Measurements from ENCODE around the gene HIF1A.

DNA sequence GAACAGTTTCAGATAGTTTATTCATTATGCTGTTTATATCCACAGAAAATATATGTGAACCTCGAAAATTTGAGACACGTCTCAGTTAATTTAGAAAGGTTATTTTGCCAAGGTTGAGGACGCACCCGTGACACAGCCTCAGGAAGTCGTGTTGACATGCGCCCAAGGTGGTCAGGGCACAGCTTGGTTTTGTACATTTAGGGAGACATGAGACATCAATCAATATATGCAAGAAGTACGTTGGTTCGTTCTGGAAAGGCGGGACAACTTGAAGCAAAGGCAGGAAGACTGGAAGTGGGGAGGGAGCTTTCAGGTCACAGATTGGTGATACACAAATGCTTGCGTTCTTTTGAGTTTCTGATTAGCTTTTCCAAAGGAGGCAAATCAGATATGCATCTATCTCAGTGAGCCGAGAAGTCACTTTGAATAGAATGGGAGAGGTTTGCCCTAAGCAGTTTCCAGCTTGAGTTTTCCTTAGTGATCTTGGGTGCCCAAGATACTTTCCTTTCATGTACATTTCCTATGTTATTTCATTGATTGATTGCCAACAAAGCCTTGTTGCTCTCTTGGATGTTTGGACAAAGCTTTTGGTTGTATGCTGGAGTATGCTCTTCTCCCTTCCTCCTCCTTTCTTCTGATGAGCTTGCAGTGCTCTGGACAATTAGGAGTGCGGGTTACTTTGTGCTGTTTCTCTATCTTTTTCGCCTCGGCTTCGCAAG, 70.1 kb downstream of the HIF1A start:
- no peak for TF ChIP-seq MYC (IDR thresholded peaks at IDR 0.05; ENCODE audit: insufficient read depth, insufficient read length, insufficient replicate concordance, low read length, severe bottlenecking)
- no peak for TF ChIP-seq KDM1A (IDR thresholded peaks at IDR 0.05; ENCODE audit: borderline replicate concordance)
- no peak for TF ChIP-seq SIX5 (IDR thresholded peaks at IDR 0.05; ENCODE audit: low read depth, low read length, severe bottlenecking)
- TF ChIP-seq, protein P1, sequence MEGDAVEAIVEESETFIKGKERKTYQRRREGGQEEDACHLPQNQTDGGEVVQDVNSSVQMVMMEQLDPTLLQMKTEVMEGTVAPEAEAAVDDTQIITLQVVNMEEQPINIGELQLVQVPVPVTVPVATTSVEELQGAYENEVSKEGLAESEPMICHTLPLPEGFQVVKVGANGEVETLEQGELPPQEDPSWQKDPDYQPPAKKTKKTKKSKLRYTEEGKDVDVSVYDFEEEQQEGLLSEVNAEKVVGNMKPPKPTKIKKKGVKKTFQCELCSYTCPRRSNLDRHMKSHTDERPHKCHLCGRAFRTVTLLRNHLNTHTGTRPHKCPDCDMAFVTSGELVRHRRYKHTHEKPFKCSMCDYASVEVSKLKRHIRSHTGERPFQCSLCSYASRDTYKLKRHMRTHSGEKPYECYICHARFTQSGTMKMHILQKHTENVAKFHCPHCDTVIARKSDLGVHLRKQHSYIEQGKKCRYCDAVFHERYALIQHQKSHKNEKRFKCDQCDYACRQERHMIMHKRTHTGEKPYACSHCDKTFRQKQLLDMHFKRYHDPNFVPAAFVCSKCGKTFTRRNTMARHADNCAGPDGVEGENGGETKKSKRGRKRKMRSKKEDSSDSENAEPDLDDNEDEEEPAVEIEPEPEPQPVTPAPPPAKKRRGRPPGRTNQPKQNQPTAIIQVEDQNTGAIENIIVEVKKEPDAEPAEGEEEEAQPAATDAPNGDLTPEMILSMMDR (IDR thresholded peaks at IDR 0.05 in 2 of 3, conservative IDR thresholded peaks at IDR 0.05 in 1 of 3; ENCODE audit: control insufficient read depth in 2 of 3, extremely low read depth in 1 of 3, insufficient read depth in 1 of 3, low read depth in 3 of 3, low read length in 3 of 3), result no peak

Measured in GM12878 (cell line).